ENCODE results near the gene GADD45G. TPM values are rescaled to one million over a fixed set of nuclear protein-coding genes. Genes with fewer than 3 reads are reported as not detected.
A peak's percentile ranks its signal among the peaks of the same experiment; 100 is the strongest.

The GADD45G gene
- total RNA-seq, 1 experiment from 2014 or later = 10.6 TPM

DNA sequence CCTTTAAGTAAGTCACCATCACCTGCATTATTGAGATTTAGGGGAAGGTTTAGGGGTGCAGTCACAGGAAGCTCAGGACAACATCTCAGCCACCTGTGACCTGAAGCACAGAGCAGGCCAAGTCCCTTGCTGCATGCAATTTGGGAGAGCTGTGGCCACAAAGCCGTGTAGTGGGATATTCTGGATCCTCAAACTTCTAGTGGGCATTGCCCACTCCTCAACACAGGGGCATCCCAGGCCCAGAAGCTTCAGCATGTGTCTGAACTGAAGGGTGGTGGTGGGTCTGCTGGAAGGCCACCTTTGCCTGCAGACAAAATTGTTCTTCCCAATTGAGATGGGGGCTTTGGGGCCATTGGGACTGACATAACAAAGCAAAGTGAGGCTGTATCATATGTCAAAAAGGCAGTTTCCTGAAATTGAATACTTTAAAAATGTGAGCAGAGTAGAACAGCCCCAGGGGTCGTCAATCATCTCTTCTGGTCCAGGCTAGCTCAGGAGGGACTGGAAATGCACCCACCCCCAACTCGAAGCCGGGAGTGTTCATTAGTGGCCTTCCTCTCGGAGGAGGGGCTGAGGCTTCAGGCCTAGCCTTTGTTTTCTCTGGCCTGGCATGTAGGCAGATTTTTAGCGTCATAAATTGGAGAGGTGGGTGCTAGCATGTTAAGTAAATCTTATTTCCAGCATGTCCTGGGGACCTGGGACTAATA lies 2.8 kb upstream of the GADD45G start (continued):
- TF ChIP-seq, protein P1, sequence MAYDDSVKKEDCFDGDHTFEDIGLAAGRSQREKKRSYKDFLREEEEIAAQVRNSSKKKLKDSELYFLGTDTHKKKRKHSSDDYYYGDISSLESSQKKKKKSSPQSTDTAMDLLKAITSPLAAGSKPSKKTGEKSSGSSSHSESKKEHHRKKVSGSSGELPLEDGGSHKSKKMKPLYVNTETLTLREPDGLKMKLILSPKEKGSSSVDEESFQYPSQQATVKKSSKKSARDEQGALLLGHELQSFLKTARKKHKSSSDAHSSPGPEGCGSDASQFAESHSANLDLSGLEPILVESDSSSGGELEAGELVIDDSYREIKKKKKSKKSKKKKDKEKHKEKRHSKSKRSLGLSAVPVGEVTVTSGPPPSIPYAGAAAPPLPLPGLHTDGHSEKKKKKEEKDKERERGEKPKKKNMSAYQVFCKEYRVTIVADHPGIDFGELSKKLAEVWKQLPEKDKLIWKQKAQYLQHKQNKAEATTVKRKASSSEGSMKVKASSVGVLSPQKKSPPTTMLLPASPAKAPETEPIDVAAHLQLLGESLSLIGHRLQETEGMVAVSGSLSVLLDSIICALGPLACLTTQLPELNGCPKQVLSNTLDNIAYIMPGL (CRISPR knock-in tag; IDR thresholded peaks at IDR 0.05) = no peak
- TF ChIP-seq, protein P2, sequence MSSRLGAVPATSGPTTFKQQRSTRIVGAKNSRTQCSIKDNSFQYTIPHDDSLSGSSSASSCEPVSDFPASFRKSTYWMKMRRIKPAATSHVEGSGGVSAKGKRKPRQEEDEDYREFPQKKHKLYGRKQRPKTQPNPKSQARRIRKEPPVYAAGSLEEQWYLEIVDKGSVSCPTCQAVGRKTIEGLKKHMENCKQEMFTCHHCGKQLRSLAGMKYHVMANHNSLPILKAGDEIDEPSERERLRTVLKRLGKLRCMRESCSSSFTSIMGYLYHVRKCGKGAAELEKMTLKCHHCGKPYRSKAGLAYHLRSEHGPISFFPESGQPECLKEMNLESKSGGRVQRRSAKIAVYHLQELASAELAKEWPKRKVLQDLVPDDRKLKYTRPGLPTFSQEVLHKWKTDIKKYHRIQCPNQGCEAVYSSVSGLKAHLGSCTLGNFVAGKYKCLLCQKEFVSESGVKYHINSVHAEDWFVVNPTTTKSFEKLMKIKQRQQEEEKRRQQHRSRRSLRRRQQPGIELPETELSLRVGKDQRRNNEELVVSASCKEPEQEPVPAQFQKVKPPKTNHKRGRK (CRISPR knock-in tag; IDR thresholded peaks at IDR 0.05; ENCODE audit: borderline replicate concordance) = no peak
- no peak for TF ChIP-seq OVOL2 (CRISPR knock-in tag; IDR thresholded peaks at IDR 0.05; ENCODE audit: borderline replicate concordance)
- TF ChIP-seq, protein P3, sequence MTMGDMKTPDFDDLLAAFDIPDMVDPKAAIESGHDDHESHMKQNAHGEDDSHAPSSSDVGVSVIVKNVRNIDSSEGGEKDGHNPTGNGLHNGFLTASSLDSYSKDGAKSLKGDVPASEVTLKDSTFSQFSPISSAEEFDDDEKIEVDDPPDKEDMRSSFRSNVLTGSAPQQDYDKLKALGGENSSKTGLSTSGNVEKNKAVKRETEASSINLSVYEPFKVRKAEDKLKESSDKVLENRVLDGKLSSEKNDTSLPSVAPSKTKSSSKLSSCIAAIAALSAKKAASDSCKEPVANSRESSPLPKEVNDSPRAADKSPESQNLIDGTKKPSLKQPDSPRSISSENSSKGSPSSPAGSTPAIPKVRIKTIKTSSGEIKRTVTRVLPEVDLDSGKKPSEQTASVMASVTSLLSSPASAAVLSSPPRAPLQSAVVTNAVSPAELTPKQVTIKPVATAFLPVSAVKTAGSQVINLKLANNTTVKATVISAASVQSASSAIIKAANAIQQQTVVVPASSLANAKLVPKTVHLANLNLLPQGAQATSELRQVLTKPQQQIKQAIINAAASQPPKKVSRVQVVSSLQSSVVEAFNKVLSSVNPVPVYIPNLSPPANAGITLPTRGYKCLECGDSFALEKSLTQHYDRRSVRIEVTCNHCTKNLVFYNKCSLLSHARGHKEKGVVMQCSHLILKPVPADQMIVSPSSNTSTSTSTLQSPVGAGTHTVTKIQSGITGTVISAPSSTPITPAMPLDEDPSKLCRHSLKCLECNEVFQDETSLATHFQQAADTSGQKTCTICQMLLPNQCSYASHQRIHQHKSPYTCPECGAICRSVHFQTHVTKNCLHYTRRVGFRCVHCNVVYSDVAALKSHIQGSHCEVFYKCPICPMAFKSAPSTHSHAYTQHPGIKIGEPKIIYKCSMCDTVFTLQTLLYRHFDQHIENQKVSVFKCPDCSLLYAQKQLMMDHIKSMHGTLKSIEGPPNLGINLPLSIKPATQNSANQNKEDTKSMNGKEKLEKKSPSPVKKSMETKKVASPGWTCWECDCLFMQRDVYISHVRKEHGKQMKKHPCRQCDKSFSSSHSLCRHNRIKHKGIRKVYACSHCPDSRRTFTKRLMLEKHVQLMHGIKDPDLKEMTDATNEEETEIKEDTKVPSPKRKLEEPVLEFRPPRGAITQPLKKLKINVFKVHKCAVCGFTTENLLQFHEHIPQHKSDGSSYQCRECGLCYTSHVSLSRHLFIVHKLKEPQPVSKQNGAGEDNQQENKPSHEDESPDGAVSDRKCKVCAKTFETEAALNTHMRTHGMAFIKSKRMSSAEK (CRISPR knock-in tag; IDR thresholded peaks at IDR 0.05; ENCODE audit: borderline replicate concordance) = no peak
- TF ChIP-seq, protein P4, sequence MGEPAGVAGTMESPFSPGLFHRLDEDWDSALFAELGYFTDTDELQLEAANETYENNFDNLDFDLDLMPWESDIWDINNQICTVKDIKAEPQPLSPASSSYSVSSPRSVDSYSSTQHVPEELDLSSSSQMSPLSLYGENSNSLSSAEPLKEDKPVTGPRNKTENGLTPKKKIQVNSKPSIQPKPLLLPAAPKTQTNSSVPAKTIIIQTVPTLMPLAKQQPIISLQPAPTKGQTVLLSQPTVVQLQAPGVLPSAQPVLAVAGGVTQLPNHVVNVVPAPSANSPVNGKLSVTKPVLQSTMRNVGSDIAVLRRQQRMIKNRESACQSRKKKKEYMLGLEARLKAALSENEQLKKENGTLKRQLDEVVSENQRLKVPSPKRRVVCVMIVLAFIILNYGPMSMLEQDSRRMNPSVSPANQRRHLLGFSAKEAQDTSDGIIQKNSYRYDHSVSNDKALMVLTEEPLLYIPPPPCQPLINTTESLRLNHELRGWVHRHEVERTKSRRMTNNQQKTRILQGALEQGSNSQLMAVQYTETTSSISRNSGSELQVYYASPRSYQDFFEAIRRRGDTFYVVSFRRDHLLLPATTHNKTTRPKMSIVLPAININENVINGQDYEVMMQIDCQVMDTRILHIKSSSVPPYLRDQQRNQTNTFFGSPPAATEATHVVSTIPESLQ (CRISPR knock-in tag; IDR thresholded peaks at IDR 0.05) = no peak
- no peak for TF ChIP-seq EMX1 (CRISPR knock-in tag; IDR thresholded peaks at IDR 0.05)
- TF ChIP-seq KAT7 (CRISPR knock-in tag; IDR thresholded peaks at IDR 0.05; ENCODE audit: borderline replicate concordance) = no peak
- TF ChIP-seq, protein P5, sequence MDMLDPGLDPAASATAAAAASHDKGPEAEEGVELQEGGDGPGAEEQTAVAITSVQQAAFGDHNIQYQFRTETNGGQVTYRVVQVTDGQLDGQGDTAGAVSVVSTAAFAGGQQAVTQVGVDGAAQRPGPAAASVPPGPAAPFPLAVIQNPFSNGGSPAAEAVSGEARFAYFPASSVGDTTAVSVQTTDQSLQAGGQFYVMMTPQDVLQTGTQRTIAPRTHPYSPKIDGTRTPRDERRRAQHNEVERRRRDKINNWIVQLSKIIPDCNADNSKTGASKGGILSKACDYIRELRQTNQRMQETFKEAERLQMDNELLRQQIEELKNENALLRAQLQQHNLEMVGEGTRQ (CRISPR knock-in tag; IDR thresholded peaks at IDR 0.05) = no peak

DNA sequence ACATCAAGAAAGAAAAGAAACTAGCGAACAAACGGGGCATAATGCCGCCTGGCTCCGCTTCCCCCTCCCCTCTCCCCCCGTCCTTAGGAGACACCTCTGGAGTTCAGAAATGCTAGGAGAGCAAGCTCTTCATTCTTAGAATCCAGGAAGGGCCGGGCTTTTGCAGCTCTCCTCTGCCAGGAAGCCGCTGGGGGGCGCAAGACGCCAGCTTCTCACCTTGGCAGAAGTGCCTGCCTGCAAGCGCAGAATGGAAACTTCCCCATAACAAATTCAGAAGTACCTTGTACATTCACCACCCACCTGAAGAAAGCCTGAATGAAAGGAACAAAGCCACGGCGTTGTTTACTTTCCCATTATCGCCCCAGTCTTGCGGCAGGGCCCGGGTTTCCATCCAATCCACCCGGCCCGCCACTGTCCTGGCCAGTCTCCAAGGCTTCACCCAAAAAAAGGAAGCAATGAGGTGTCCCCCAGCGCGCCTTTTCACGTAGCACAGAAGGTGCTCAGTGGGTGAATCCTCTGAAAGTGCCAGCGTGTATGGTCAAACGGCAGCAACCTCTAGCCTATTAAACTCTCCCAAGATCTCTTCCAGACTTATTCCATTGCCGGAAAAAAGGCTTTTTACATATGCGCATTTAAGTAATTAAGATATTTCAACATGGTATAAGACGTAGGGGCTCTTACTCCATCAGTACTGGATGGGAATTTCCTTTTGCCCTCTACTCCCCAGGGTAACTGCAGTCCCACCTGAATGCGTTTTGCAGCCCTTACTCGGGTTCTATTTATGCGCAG lies 1.6 kb upstream of the GADD45G start:
- peaks cover 20% of the 10 kb centered on the region for H3K4me1 Mint-ChIP-seq
- H3K36me3 Mint-ChIP-seq = 0 out of 2 replicates have a peak, but pooled peaks cover 6% of the 10 kb centered on the region
- H3K27me3 Mint-ChIP-seq (ENCODE audit: low read depth) = peaks cover 28% of the 10 kb centered on the region
- CTCF ChIA-PET = interaction anchor here (0.6 to 6.2 kb wide), 110 partner anchors 9 to 715 kb away, joined by 3 to 157 read pairs (median 4); no protein-coding TSS in a partner anchor
- H3K27ac Mint-ChIP-seq = peak overlapping the region; percentile 83
- POLR2A ChIA-PET = interaction anchor here (0.6 to 2.3 kb wide), 7 partner anchors 10 to 509 kb away, joined by 3 to 31 read pairs (median 4); no protein-coding TSS in a partner anchor
- no peak for TF ChIP-seq GABPB1 (CRISPR knock-in tag; IDR thresholded peaks at IDR 0.05)
- no peak for TF ChIP-seq GRHL2 (CRISPR knock-in tag; IDR thresholded peaks at IDR 0.05; ENCODE audit: insufficient replicate concordance, severe bottlenecking)
- TF ChIP-seq, protein P6, sequence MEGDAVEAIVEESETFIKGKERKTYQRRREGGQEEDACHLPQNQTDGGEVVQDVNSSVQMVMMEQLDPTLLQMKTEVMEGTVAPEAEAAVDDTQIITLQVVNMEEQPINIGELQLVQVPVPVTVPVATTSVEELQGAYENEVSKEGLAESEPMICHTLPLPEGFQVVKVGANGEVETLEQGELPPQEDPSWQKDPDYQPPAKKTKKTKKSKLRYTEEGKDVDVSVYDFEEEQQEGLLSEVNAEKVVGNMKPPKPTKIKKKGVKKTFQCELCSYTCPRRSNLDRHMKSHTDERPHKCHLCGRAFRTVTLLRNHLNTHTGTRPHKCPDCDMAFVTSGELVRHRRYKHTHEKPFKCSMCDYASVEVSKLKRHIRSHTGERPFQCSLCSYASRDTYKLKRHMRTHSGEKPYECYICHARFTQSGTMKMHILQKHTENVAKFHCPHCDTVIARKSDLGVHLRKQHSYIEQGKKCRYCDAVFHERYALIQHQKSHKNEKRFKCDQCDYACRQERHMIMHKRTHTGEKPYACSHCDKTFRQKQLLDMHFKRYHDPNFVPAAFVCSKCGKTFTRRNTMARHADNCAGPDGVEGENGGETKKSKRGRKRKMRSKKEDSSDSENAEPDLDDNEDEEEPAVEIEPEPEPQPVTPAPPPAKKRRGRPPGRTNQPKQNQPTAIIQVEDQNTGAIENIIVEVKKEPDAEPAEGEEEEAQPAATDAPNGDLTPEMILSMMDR (IDR thresholded peaks at IDR 0.05) = peak; percentile 66
- no peaks in the 10 kb centered on the region for H3K9me3 Mint-ChIP-seq
- DNase-seq (ENCODE audit: low spot score) (peak; percentile 96), ATAC-seq (peak; percentile 18)
- H3K4me3 Mint-ChIP-seq = peak overlapping the region; percentile 77
